CD4-positive, CD25-positive, alpha-beta regulatory T cell (primary cell): ENCODE results near the gene SIK3. TPM values are rescaled to one million over a fixed set of nuclear protein-coding genes. Genes with fewer than 3 reads are reported as not detected.

Source experiments
- ATAC-seq, 2 donors: fragments of 150-1000 bp; cut with Tn5 transposase; one replicate each; pipeline ENCODE4 v1.10.0; 2021; ENCODE audit warnings: low read depth in 2 of 2, moderate number of reproducible peaks in 2 of 2, moderate library complexity in 1 of 2
- DNase-seq, 3 donors: peaks; one replicate each; pipeline versions ENCODE4 v3.0.0 to v3.0.0-alpha.2; 2012 to 2022; ENCODE audit warnings: mixed read lengths in 1 of 3
- H3K27ac ChIP-seq: one replicate; pipeline ENCODE4 v1.7.0; 2013; ENCODE audit warnings: mild to moderate bottlenecking, low read length; ENCODE audit not compliant: insufficient read depth, poor library complexity, severe bottlenecking
- H3K27me3 ChIP-seq: one replicate; pipeline ENCODE4 v1.7.0; 2013; ENCODE audit warnings: low read length; ENCODE audit not compliant: control insufficient read depth, insufficient read depth
- H3K36me3 ChIP-seq: one replicate; pipeline ENCODE4 v1.7.0; 2013; ENCODE audit warnings: mild to moderate bottlenecking, low read length, moderate library complexity; ENCODE audit not compliant: control insufficient read depth, insufficient read depth
- H3K4me1 ChIP-seq: 2 replicates; pipeline ENCODE4 v1.7.0; 2013; ENCODE audit warnings: mild to moderate bottlenecking, low read length; ENCODE audit not compliant: insufficient read depth, control insufficient read depth, poor library complexity, severe bottlenecking
- H3K4me3 ChIP-seq: one replicate; pipeline ENCODE4 v1.7.0; 2013; ENCODE audit warnings: low read depth, mild to moderate bottlenecking, low read length, moderate library complexity
- H3K9me3 ChIP-seq, 2 experiments: 1 replicate in 1 of 2; 2 replicates in 1 of 2; pipeline ENCODE4 v1.7.0; 2013; ENCODE audit warnings: low read length in 2 of 2, mild to moderate bottlenecking in 1 of 2, moderate library complexity in 1 of 2; ENCODE audit not compliant: control insufficient read depth in 2 of 2
- H3K27ac Mint-ChIP-seq, 3 donors: one replicate each; pipeline ENCODE4 v1.8.0; 2020 to 2022; ENCODE audit warnings: mild to moderate bottlenecking in 3 of 3, mixed read lengths in 3 of 3, moderate library complexity in 2 of 3
- H3K27me3 Mint-ChIP-seq: one replicate; pipeline ENCODE4 v1.8.0; 2022; ENCODE audit warnings: mild to moderate bottlenecking, mixed read lengths
- H3K36me3 Mint-ChIP-seq: one replicate; pipeline ENCODE4 v1.8.0; 2020; ENCODE audit warnings: mixed read lengths
- H3K4me1 Mint-ChIP-seq, 4 donors: one replicate each; pipeline ENCODE4 v1.8.0; 2020 to 2022; ENCODE audit warnings: mixed read lengths in 4 of 4, mild to moderate bottlenecking in 1 of 4
- H3K4me3 Mint-ChIP-seq, 4 donors: one replicate each; pipeline ENCODE4 v1.8.0; 2020 to 2022; ENCODE audit warnings: mild to moderate bottlenecking in 4 of 4, mixed read lengths in 4 of 4, moderate library complexity in 3 of 4
- H3K9me3 Mint-ChIP-seq, 7 donors: one replicate each; pipeline ENCODE4 v1.8.0; 2020 to 2022; ENCODE audit warnings: mixed read lengths in 7 of 7, mild to moderate bottlenecking in 3 of 7, moderate library complexity in 2 of 7
- polyA plus RNA-seq, 4 donors: library from polyadenylated mRNA; unstranded; fragments of 300-500 nt; fragmentation: Illumina TruSeq; gene quantifications; one replicate each; pipeline ENCODE4 v1.2.3, GENCODE V29; 2021
- total RNA-seq: library from RNA; stranded (reverse); gene quantifications from one replicate; pipeline ENCODE4 v1.2.3, GENCODE V29; 2022

The SIK3 gene
- total and polyA plus RNA-seq, 5 donors from 2014 or later = 7.0 to 55.2 (median 9.4) TPM

DNA sequence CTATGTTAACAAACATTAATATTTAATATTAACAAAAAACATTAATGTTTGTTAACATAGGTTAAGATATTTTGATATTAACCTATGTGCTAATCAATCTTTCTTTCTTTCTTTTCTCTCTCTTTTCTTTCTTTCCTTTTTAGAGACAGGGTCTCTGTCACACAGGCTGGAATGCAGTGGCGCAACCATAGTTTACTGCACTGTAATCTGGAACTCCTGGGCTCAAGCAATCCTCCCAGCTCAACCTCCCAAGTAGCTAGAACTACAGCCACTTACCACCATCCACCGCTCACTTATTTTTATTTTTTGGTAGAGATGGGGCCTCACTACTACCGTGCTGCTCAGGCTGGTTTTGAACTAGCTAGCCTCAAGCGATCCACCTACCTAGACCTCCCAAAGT, 13.2 kb downstream of the SIK3 start:
- DNase-seq (no peak), ATAC-seq (no peak)
- H3K36me3 ChIP-seq = peaks cover 5% of the 10 kb centered on the region
- H3K4me1 Mint-ChIP-seq = peaks cover 35 to 79% (median 49%) of the 10 kb centered on the region in 4 donors
- peaks cover 11% of the 10 kb centered on the region for H3K4me1 ChIP-seq
- H3K4me3 Mint-ChIP-seq = no peak overlapping the region
- no peaks in the 10 kb centered on the region for H3K27me3 Mint-ChIP-seq
- H3K4me3 ChIP-seq = no peak overlapping the region
- no peak overlapping the region for H3K27ac Mint-ChIP-seq
- H3K27ac ChIP-seq = no peak overlapping the region
- no peaks in the 10 kb centered on the region for H3K27me3 ChIP-seq
- no peaks in the 10 kb centered on the region for H3K9me3 Mint-ChIP-seq
- H3K36me3 Mint-ChIP-seq = peaks cover 9% of the 10 kb centered on the region
- no peaks in the 10 kb centered on the region for H3K9me3 ChIP-seq

- Mint-ChIP-seq H3K4me1 (peaks cover 36 to 77% (median 46%) of the 10 kb centered on the region in 4 donors), H3K27me3 (no peaks in the 10 kb centered on the region), H3K9me3 (no peaks in the 10 kb centered on the region), H3K27ac (peak overlapping the region in 1 of 3 donors; percentile 57), H3K4me3 (peak overlapping the region in 2 of 4 donors; percentile 17 to 27), H3K36me3 (peaks cover 9% of the 10 kb centered on the region)
- peaks cover 16% of the 10 kb centered on the region for H3K4me1 ChIP-seq
- no peaks in the 10 kb centered on the region for H3K27me3 ChIP-seq
- H3K4me3 ChIP-seq = no peak overlapping the region
- no peak overlapping the region for H3K27ac ChIP-seq
- H3K9me3 ChIP-seq = no peaks in the 10 kb centered on the region
- DNase-seq (no peak), ATAC-seq (no peak)
- H3K36me3 ChIP-seq = peaks cover 5% of the 10 kb centered on the region
These were observed 15.0 kb downstream of the SIK3 start for GRCh38 chr11:117083011-117083935.

GRCh38 chr11:117081908-117082307, 16.3 kb downstream of the SIK3 start:
- H3K27ac Mint-ChIP-seq = no peak overlapping the region
- H3K4me1 Mint-ChIP-seq = peaks cover 41 to 75% (median 45%) of the 10 kb centered on the region in 4 donors
- no peak overlapping the region for H3K4me3 Mint-ChIP-seq

DNA sequence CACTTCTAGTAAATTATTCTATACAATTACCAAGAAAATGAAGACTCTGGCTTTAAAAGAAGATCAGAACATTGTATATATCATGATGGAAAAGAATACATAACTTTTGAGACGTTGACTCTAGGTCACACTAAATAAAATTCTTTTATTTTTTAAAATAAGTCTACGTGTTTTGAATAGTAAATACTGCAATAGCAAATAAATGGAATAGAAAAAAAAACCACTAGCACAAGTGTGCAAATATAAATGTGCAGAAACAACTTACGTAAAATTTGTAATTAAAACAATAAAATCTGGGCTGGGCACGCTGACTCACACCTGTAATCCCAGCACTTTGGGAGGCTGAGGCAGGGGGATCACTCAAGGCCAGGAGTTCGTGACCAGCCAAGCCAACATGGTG, 17.9 kb downstream of the SIK3 start:
- H3K9me3 Mint-ChIP-seq = no peaks in the 10 kb centered on the region
- H3K27me3 ChIP-seq = no peaks in the 10 kb centered on the region
- peaks cover 5% of the 10 kb centered on the region for H3K36me3 ChIP-seq
- H3K9me3 ChIP-seq = no peaks in the 10 kb centered on the region
- ATAC-seq (no peak), DNase-seq (no peak)
- no peak overlapping the region for H3K4me3 Mint-ChIP-seq
- peaks cover 36 to 73% (median 45%) of the 10 kb centered on the region in 4 donors for H3K4me1 Mint-ChIP-seq
- peaks cover 9% of the 10 kb centered on the region for H3K36me3 Mint-ChIP-seq
- no peaks in the 10 kb centered on the region for H3K27me3 Mint-ChIP-seq
- peaks cover 15% of the 10 kb centered on the region for H3K4me1 ChIP-seq
- H3K4me3 ChIP-seq = no peak overlapping the region
- no peak overlapping the region for H3K27ac ChIP-seq
- no peak overlapping the region for H3K27ac Mint-ChIP-seq

More at GRCh38 chr11:117081908-117082307, 16.3 kb downstream of the SIK3 start:
- Mint-ChIP-seq H3K36me3 (peaks cover 9% of the 10 kb centered on the region), H3K27me3 (no peaks in the 10 kb centered on the region), H3K9me3 (no peaks in the 10 kb centered on the region)
- DNase-seq = no peak
- peaks cover 15% of the 10 kb centered on the region for H3K4me1 ChIP-seq
- H3K27me3 ChIP-seq = no peaks in the 10 kb centered on the region
- H3K27ac ChIP-seq = no peak overlapping the region
- H3K9me3 ChIP-seq = no peaks in the 10 kb centered on the region
- ATAC-seq = no peak
- no peak overlapping the region for H3K4me3 ChIP-seq
- H3K36me3 ChIP-seq = peaks cover 5% of the 10 kb centered on the region

- H3K27me3 ChIP-seq = no peaks in the 10 kb centered on the region
- Mint-ChIP-seq H3K36me3 (peaks cover 9% of the 10 kb centered on the region), H3K27ac (peak overlapping the region in 1 of 3 donors; percentile 11), H3K27me3 (no peaks in the 10 kb centered on the region), H3K9me3 (peaks cover 0 to 3% (median 0%) of the 10 kb centered on the region in 7 donors), H3K4me1 (peaks cover 37 to 69% (median 50%) of the 10 kb centered on the region in 4 donors), H3K4me3 (peak overlapping the region in 1 of 4 donors; percentile 9)
- no peak overlapping the region for H3K4me3 ChIP-seq
- H3K36me3 ChIP-seq = no peaks in the 10 kb centered on the region
- no peaks in the 10 kb centered on the region for H3K9me3 ChIP-seq
- H3K27ac ChIP-seq = no peak overlapping the region
- ATAC-seq = no peak
- peaks cover 20% of the 10 kb centered on the region for H3K4me1 ChIP-seq
- no peak for DNase-seq
These were observed 21.1 kb downstream of the SIK3 start for GRCh38 chr11:117076941-117077691.

GRCh38 chr11:117075186-117075585, 23.0 kb downstream of the SIK3 start:
- H3K27me3 Mint-ChIP-seq = no peaks in the 10 kb centered on the region
- H3K4me1 Mint-ChIP-seq = peaks cover 28 to 61% (median 42%) of the 10 kb centered on the region in 4 donors
- no peak overlapping the region for H3K27ac Mint-ChIP-seq
- Histone ChIP-seq H3K27ac (no peak overlapping the region), H3K4me3 (no peak overlapping the region), H3K27me3 (no peaks in the 10 kb centered on the region), H3K4me1 (peaks cover 20% of the 10 kb centered on the region), H3K36me3 (no peaks in the 10 kb centered on the region), H3K9me3 (no peaks in the 10 kb centered on the region)
- H3K9me3 Mint-ChIP-seq = peaks cover 0 to 3% (median 0%) of the 10 kb centered on the region in 7 donors
- ATAC-seq (no peak), DNase-seq (no peak)
- H3K36me3 Mint-ChIP-seq = no peaks in the 10 kb centered on the region
- no peak overlapping the region for H3K4me3 Mint-ChIP-seq

GRCh38 chr11:117074119-117074518, 24.1 kb downstream of the SIK3 start:
- Histone ChIP-seq H3K27ac (no peak overlapping the region), H3K36me3 (no peaks in the 10 kb centered on the region), H3K9me3 (no peaks in the 10 kb centered on the region), H3K4me1 (peaks cover 16% of the 10 kb centered on the region), H3K4me3 (no peak overlapping the region), H3K27me3 (no peaks in the 10 kb centered on the region)
- Mint-ChIP-seq H3K4me1 (peaks cover 26 to 68% (median 49%) of the 10 kb centered on the region in 4 donors), H3K27ac (peak overlapping the region in 2 of 3 donors; percentile 61 to 70), H3K4me3 (peak overlapping the region in 3 of 4 donors; percentile 0 to 61 (median 57)), H3K9me3 (peaks cover 0 to 3% (median 0%) of the 10 kb centered on the region in 7 donors), H3K27me3 (no peaks in the 10 kb centered on the region), H3K36me3 (no peaks in the 10 kb centered on the region)
- ATAC-seq (no peak), DNase-seq (no peak)
